Measurements from ENCODE around the gene ZBTB42.
A peak's percentile ranks its signal among the peaks of the same experiment; 100 is the strongest.

Gene ZBTB42

GRCh38 chr14:104843442-104844305 lies 42.8 kb downstream of the ZBTB42 start:
- DNase-seq (ENCODE audit: low spot score): no peak

GRCh38 chr14:104844306-104845032 lies 43.6 kb downstream of the ZBTB42 start:
- peak; percentile 61 for DNase-seq (ENCODE audit: low spot score)

DNA sequence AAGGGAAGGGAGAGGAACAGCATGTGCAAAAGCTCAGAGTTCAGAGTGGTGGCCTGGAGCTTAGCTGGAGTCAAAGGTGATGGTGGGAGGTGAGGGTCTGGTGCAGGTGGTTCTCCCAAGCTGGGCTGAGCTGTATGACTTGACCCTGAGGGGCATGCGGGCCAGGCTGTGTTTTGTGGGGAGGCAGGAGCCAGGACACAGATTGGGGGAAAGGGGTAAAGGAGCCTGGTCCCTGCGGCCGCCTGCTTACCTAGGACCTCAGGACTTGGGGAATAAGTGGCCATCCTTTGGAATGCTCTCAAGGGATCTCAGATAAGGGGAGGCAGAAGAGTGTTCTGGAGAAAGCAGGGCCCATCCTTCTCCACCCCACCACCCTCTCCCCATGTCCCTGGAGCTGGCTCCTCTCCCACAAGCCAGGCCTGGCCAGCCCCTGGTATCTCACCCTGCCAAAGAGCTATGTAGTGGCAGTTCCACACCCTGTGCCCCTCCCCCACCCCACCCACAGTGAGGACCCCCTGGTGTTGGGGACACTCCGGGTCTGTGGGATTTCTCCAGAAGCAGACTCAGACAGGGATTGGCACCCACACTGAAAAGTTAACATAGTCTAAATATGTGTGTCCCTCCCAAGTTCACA lies 44.2 kb downstream of the ZBTB42 start:
- DNase-seq (ENCODE audit: low spot score): no peak

GRCh38 chr14:104845834-104846441 lies 45.0 kb downstream of the ZBTB42 start:
- no peak for DNase-seq (ENCODE audit: low spot score)

DNA sequence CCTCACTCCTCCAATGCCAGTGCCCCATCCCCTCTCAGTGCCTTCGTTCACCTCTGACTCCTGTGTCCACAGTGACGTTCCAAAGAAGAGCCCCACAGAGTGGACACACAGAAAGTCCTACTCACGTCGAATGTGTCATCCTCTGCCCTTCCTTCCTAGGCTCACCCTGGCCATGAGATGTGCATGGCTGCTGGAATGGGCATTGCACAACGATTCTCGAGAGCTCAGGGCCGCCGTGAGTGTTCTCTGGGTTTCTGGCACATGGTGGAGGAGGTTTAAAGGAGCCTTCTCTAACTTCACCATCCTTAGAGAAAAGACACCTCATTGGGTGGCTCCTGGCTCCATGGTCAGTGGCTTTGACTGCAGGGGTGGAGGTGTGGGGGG lies 51.4 kb downstream of the ZBTB42 start:
- no peak for DNase-seq (ENCODE audit: low spot score)
